Neural cell (in vitro differentiated cells): Measurements from ENCODE around the gene SMARCD1.

Source experiments
- CTCF ChIP-seq: fragments of 450-650 bp; IDR thresholded peaks from 2 replicates; pipeline ENCODE4 v1.5.1; 2014; ENCODE audit warnings: antibody characterized with exemption, mild to moderate bottlenecking, moderate library complexity; ENCODE audit not compliant: poor library complexity, severe bottlenecking
- EP300 ChIP-seq: fragments of 450-650 bp; conservative IDR thresholded peaks from 2 replicates; pipeline ENCODE4 v1.6.1; 2014; ENCODE audit warnings: antibody characterized with exemption, mild to moderate bottlenecking, moderate library complexity; ENCODE audit not compliant: poor library complexity, severe bottlenecking
- EZH2 ChIP-seq: fragments of 200-600, 300-800 bp; shearing (Covaris generic), sonication (generic); IDR thresholded peaks from 2 replicates; pipeline ENCODE4 v1.6.1; 2014; ENCODE audit warnings: antibody characterized with exemption, low read length, borderline replicate concordance, mild to moderate bottlenecking; ENCODE audit not compliant: insufficient read depth, poor library complexity, severe bottlenecking
- MXI1 ChIP-seq: fragments of 450-650 bp; conservative IDR thresholded peaks from 2 replicates; pipeline ENCODE4 v1.6.1; 2014; ENCODE audit warnings: antibody characterized with exemption, mild to moderate bottlenecking; ENCODE audit not compliant: poor library complexity, severe bottlenecking
- POLR2AphosphoS5 ChIP-seq: IDR thresholded peaks from 2 replicates; pipeline ENCODE4 v1.6.1; 2012
- RAD21 ChIP-seq: fragments of 450-650 bp; conservative IDR thresholded peaks from 2 replicates; pipeline ENCODE4 v1.6.1; 2014; ENCODE audit warnings: antibody characterized with exemption, mild to moderate bottlenecking, moderate library complexity
- REST ChIP-seq: IDR thresholded peaks from 2 replicates; pipeline ENCODE4 v1.6.1; 2012; ENCODE audit warnings: borderline replicate concordance
- SMC3 ChIP-seq: fragments of 450-650 bp; conservative IDR thresholded peaks from 2 replicates; pipeline ENCODE4 v1.6.1; 2014; ENCODE audit warnings: antibody characterized with exemption, mild to moderate bottlenecking, moderate library complexity; ENCODE audit not compliant: poor library complexity
- TAF1 ChIP-seq: IDR thresholded peaks from 2 replicates; pipeline ENCODE4 v1.6.1; 2012; ENCODE audit warnings: low read depth

- no peak for TF ChIP-seq EZH2
- no peak for TF ChIP-seq CTCF
- TF ChIP-seq MXI1: no peak
- no peak for TF ChIP-seq POLR2AphosphoS5
- no peak for TF ChIP-seq EP300
- no peak for TF ChIP-seq TAF1
- TF ChIP-seq RAD21: no peak
- TF ChIP-seq REST: no peak
- TF ChIP-seq SMC3: no peak
These were observed 25.6 kb upstream of the SMARCD1 start for GRCh38 chr12:50059440-50060119.
